HuH-7.5 (cell line): ENCODE results near the gene C10orf95.
A peak's percentile ranks its signal among the peaks of the same experiment; 100 is the strongest.

Source experiments
- DNase-seq: peaks from one replicate; pipeline ENCODE4 v3.0.0; 2011; ENCODE audit warnings: low spot score

The C10orf95 gene

GRCh38 chr10:102416283-102416682 is 35.1 kb downstream of the C10orf95 start:
- no peak for DNase-seq

GRCh38 chr10:102414749-102415148 is 36.6 kb downstream of the C10orf95 start:
- no peak for DNase-seq

- DNase-seq = no peak
Observed at GRCh38 chr10:102413806-102414561, 37.4 kb downstream of the C10orf95 start.

- DNase-seq = no peak
Observed at GRCh38 chr10:102413053-102413705, 38.2 kb downstream of the C10orf95 start.

GRCh38 chr10:102412293-102412692 is 39.0 kb downstream of the C10orf95 start:
- DNase-seq = no peak

- no peak for DNase-seq
Observed at GRCh38 chr10:102411341-102412255, 39.7 kb downstream of the C10orf95 start.

GRCh38 chr10:102410429-102411073 is 40.8 kb downstream of the C10orf95 start:
- no peak for DNase-seq

GRCh38 chr10:102409604-102410428 is 41.5 kb downstream of the C10orf95 start:
- peak; percentile 36 for DNase-seq

- peak; percentile 63 for DNase-seq
Observed at GRCh38 chr10:102408728-102409603, 42.4 kb downstream of the C10orf95 start.

GRCh38 chr10:102408131-102408727 is 43.1 kb downstream of the C10orf95 start:
- peak; percentile 16 for DNase-seq

GRCh38 chr10:102407425-102408130 is 43.8 kb downstream of the C10orf95 start:
- peak; percentile 10 for DNase-seq

- DNase-seq = no peak
Observed at GRCh38 chr10:102406815-102407214, 44.5 kb downstream of the C10orf95 start.

GRCh38 chr10:102405632-102406031 is 45.7 kb downstream of the C10orf95 start:
- DNase-seq = no peak

GRCh38 chr10:102405108-102405571 is 46.2 kb downstream of the C10orf95 start:
- no peak for DNase-seq

GRCh38 chr10:102404361-102405107 is 46.8 kb downstream of the C10orf95 start:
- no peak for DNase-seq

- no peak for DNase-seq
Observed at GRCh38 chr10:102403115-102403514, 48.2 kb downstream of the C10orf95 start.

GRCh38 chr10:102402512-102402896 is 48.8 kb downstream of the C10orf95 start:
- DNase-seq = no peak
